Activated T-cell treated with anti-CD3 and anti-CD28 coated beads for 1 hour (primary cell): Measurements from ENCODE around the gene C1QL3.

Experiments
- DNase-seq: peaks from one replicate; pipeline ENCODE4 v3.0.0-alpha.2; 2020; ENCODE audit warnings: low read depth

The C1QL3 gene

DNA sequence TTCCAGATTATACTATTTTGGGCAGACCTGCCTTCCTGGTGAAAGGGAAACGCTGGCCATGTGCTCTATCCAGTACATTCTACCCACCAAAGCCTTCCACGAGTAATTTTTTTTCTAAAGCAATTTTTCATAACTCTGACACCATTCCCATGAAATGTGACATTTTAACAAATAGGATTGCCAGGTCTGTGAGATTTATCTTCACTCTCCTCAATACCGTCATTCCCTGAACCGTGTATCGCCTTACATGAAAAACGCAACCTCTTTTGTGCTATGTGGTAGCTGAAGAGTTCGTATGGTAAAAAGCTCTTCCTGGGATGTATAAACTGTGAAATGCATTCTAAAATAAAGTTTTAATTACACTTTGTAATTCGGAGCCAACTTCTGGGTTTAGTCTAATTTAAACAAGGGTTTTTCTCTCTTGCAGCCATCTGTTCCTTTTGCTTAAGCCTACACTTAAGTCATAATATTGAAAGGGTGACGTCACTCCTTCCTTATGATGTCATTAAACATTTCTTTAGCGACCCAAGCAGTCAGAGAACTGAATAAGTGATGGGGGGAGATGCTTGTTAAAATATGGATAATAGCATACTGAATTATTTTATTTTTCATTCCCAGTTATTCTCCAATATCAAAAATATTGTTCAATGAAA lies 27.7 kb downstream of the C1QL3 start:
- DNase-seq, result no peak

DNA sequence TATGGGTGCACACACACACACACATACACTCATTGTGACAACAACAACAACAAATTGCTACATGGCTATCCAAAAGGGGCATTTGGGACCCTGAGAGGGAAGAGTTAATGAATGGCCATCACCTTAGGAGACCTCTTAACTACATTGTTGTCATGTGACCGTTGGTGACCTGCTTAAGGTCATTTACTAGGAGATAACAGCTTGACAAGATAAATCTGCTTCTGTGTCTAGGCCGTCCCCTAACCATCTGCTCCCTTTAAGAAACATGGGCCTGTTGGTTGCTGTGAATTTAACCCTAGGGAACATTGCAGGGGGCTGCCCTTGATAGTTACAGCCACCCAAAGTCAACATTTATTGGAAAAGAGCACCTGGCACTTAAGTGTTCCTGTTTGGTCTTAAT lies 29.7 kb downstream of the C1QL3 start:
- no peak for DNase-seq

DNA sequence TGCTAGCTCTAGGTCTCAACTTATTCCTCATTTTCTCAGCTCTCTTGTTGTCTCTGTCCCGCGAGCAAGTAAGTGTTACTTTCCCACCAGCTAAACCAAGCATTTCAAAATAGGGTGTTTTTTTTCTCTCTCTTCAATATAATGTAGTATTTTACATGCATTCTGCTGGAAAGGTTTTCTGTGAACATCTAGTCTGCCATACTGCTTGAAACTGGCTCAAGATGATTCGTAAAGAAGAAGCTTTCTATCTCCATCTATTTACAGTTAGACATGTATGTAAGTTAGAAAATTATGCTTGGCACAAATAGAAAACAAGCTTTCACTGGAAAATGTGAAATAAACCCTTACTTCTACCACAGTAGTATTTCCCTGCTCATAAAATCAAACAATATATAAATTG lies 31.2 kb downstream of the C1QL3 start:
- DNase-seq, result no peak

DNA sequence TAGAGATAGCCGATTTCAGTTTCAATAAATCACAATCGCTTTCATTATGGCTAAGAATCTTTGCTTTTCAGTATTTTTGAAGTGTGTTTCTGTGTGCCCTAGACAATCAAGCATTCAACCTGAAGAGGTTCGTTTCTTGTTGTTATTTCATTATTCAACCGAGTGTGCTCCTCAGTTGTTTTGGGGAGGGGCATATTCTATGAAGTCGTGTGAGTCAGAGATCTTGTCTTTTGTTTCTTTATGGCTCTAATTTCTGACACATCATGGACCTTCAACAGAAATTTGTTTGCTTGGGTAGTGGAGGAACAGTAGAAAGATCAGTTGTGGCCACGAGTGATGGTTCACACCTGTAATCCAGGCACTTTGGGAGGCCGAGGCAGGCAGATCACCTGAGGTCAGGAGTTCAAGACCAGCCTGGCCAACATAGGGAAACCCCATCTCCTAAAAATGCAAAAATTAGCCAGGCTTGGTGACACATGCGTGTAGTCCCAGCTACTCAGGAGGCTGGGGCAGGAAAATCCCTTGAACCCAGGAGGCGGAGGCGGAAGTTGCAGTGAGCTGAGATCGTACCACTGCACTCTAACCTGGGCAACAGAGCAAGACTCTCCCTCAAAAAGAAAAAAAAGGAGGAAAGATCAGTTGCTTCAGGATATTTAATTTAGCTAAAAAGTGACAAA lies 38.3 kb downstream of the C1QL3 start:
- DNase-seq, result no peak

DNA sequence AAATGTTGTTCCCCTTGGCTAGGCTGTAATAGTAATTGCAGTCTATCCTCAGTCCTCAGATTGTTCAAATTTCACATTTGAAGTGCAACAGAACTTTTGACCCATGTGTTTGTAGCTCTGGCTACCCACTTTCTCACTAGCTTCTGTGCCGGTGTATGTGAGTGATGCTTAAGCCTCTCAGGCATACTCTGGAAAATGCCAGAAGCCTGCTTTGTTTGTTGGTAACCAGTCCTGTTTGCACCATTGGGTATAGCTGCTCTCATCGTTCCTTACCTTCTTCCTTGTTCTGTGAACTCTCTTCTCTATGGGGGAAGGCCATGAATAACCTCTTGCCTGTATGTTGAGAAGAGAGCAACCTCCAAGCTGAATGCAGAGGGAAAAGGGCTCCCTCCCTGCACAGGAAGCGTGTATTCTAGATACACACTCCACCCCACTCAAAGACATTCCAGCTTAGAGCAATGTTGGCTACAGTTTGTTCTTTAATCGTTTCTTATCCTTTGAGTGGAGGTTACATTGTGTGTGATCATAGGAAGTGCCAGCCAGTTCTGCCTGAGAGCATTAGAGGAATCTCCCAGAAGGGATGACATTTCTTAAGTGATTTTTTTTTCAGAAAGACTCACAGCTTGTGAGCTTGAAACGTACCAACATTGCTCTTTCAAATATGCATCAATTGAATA lies 40.5 kb downstream of the C1QL3 start:
- DNase-seq, result no peak

DNA sequence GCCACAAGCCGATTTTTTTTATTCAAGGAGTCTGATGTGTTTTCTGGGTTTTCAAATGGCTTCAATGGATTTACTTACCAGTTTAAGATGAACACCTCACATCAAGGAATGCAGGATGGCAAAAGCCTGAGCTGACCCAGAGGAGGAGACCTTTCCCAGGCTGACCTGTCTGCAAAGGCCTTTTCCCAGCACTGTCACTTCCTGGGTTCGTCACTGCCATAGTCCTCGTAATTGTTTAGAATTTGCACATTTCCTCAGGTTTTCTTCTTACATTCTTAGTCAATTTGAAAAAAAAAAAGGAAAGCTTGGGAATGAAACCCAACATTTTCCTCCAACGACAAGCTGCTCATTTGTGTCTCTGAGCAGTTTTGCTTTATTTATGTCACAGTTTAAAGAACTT lies 42.9 kb downstream of the C1QL3 start:
- DNase-seq, result no peak

DNA sequence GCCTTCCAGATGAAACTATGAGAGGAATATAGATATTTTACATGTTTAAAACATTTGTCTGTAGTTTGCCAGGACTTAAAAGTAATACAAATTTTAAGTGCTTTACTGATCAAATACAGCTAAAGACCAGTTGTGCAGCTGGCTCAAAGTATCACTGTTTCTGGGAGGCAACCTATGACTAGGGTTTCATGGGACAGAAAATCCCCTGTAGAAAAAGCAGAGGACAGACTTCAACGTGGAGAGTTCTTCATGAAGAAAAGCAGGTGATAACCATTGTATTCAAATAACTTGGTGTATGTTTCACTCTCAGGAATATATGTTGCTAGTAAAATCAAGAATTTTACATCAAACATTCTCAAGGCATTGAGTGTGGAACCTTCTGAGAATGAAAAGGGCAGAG lies 43.9 kb downstream of the C1QL3 start:
- no peak for DNase-seq

DNA sequence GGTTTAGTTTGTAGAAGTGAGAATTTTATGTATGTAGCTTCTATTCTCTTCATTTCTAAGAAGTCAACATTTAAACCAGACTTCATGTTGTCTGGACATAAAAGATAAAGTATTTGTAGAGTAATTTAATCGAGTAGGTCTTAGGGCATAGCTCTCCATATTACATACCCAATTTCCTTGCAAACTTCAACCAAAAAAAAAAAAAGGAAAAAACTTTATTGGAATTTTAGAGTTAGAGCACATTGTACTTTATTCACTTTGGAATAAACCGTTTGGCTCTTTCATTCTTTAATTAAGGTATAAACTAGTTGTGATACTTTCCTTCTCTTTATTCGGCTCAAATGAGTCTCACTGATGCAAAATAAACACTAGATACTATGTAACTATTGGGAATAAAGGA lies 48.9 kb downstream of the C1QL3 start:
- DNase-seq, result no peak

DNA sequence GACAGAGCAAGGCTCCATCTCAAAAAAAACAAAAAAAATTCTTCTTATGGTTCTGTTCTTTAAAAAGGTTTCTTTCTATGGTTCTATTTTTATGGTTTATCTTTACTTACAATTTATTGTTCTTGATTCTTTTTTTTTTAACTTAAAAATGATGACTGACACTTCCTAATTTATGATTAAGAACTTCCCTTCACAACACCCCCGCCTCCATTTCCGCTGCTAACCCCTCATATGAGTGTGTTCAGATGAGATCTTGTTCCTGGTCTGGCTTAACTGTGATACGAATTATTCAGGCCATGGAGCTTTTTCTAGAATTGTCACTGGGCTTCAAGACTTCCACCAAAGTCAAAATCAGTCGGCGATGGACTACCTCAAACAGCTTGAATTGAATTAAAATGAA lies 50.9 kb downstream of the C1QL3 start:
- no peak for DNase-seq

DNA sequence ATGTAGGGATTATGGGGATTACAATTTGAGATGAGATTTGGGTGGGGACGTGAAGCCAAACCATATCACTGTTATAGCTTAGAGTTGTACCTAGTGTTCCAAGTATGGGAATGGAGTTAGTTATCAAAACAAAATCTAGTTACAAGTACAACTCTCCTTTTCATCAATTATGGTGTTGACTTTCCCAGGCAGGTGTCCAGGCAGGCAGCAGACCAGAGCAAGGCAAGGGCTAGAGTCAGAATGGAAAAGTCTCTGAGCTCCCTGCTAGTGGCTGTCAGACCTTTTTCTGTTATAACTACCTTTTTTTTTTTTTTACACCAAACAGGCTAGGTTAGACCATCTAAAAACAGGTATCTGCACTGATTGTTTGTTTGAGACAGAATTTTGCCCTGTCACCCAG lies 55.7 kb downstream of the C1QL3 start:
- no peak for DNase-seq
